Inflammatory macrophage treated with lipopolysaccharide for 1 hour (primary cell): ENCODE measurements around the gene PGAP3.

Experiments
- DNase-seq, 2 donors: peaks; one replicate each; pipeline ENCODE4 v3.0.0-alpha.2; 2020 to 2022

PGAP3 gene

DNA sequence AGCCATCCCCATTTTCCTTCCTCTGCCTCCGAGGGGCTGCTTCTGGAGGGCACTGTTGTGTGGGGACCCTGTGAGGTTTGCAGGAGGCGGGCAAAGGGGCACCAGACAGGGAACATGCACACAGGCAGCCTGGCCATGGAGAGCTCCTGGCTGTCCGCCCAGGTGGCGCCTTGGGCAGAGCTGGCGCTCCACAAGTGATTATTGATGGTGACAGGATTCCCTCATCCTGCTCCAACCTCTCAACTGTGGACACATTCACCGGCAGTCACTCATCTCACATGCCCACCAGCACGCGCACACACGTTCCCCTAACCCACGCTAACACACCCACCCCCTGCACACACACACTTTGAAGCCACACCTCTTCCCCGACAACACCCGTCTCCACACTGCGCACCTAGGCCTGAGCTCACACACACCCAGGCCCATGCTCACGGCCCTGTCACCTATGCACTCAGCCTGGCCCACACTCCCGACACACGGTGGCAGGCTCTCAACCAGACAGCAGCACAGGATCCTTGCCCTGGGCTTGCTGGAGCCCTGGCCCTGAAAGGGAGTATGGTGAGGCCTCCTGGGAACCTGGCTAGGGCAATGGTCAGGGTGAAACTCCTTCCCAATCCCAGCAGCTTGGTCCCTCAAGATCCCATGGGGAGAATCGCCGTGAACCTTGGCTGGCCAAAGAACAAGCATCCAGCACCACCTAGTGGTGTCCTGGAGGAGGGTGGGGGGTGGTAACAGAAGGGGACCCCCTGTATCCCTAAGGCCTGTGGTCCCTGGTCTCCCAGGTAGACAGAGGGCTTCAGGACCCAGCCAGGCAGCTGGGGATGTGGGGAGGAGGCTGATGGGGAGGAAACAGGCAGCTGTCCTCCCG is 16.0 kb downstream of the PGAP3 start:
- peak in 1 of 2 donors; percentile 16 for DNase-seq

DNA sequence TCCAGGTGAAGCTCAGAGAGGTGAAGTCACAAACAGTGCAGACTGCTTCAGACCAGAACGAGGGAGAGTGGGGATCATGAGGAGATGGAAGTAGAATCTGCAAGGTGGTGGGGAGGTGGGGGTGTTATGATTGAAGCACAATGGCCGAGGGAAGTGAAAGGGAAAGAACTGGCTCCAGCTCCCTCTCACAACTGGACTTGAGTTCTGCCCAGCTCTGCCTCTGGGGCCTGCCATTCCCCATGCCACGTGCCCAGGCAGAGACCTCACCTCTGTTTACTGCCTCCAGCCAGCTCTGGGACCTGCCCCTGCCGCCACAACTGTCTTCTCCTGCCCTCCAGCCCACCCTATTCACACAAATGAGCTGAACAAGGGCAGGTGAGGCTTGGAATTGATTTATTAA is 17.1 kb downstream of the PGAP3 start:
- DNase-seq, result no peak

- no peak for DNase-seq
These were observed 17.7 kb downstream of the PGAP3 start for GRCh38 chr17:39669897-39670735.

- peak; percentile 13 to 58 for DNase-seq
These were observed 19.6 kb downstream of the PGAP3 start, which contains the start of gene PNMT for GRCh38 chr17:39667945-39668924. Gene PNMT, plus strand, starts transcription at chr17:39668453. Its CDS starts 23 bp downstream, at chr17:39668476.

DNA sequence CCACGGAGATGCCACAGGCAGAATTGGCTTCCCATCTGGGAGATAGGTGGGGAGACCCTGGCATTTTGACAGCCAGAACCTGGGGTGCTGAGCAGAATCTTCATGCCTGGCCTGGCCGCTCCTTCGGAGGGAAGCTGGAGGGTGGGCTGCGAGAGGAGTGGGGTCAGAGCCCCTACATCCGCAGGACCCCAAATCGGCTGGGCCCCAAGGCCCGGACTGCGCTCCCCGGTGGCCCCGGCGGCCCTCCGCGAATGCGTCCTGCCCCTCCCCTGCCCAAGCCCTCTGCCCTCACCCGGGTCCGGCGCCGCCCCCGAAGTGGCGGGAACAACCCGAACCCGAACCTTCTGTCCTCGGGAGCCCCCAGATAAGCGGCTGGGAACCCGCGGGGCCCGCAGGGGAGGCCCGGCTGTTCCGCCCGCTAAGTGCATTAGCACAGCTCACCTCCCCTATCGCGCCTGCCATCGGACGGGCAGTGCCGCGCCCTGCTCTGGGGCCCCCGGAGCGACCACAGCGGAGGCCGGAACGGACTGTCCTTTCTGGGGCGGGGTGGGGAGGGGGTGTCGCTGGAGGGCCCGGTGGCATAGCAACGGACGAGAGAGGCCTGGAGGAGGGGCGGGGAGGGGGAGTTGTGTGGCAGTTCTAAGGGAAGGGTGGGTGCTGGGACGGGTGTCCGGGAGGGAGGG is 20.5 kb downstream of the PGAP3 start:
- no peak for DNase-seq

- DNase-seq, result no peak
These were observed 21.1 kb downstream of the PGAP3 start for GRCh38 chr17:39666601-39667261.

DNA sequence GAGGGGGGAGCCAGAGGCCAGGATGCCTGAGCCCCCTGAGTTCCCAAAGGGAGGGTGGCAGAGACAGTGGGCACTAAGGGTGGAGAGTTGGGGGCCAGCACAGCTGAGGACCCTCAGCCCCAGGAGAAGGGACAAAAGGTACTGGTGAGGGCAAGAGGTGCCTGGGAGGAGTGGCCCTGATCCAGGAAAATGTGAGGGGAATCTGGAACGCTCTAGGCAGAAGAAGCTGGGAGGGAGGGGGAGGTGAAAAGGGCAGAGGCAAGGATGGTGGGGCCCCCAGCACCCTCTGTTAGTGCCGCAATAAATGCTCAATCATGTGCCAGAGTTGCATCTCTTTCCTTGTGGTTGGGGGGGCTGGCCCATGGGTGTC is 21.6 kb downstream of the PGAP3 start:
- DNase-seq, result no peak

DNA sequence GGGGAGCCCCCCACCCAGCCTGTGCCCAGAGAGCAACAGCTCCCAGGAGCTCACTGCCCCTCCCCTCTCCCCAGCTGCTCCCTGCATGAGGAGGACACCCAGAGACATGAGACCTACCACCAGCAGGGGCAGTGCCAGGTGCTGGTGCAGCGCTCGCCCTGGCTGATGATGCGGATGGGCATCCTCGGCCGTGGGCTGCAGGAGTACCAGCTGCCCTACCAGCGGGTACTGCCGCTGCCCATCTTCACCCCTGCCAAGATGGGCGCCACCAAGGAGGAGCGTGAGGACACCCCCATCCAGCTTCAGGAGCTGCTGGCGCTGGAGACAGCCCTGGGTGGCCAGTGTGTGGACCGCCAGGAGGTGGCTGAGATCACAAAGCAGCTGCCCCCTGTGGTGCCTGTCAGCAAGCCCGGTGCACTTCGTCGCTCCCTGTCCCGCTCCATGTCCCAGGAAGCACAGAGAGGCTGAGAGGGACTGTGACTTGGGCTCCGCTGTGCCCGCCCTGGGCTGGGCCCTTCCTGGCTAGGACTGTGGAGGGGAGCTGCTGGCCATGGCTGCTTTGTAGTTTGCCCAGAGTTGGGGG is 22.1 kb downstream of the PGAP3 start:
- DNase-seq, result no peak

- no peak for DNase-seq
These were observed 23.0 kb downstream of the PGAP3 start, which contains the start of gene TCAP for GRCh38 chr17:39664581-39665561. Gene TCAP, plus strand, starts transcription at chr17:39665349. Its CDS starts 11 bp downstream, at chr17:39665360.

DNA sequence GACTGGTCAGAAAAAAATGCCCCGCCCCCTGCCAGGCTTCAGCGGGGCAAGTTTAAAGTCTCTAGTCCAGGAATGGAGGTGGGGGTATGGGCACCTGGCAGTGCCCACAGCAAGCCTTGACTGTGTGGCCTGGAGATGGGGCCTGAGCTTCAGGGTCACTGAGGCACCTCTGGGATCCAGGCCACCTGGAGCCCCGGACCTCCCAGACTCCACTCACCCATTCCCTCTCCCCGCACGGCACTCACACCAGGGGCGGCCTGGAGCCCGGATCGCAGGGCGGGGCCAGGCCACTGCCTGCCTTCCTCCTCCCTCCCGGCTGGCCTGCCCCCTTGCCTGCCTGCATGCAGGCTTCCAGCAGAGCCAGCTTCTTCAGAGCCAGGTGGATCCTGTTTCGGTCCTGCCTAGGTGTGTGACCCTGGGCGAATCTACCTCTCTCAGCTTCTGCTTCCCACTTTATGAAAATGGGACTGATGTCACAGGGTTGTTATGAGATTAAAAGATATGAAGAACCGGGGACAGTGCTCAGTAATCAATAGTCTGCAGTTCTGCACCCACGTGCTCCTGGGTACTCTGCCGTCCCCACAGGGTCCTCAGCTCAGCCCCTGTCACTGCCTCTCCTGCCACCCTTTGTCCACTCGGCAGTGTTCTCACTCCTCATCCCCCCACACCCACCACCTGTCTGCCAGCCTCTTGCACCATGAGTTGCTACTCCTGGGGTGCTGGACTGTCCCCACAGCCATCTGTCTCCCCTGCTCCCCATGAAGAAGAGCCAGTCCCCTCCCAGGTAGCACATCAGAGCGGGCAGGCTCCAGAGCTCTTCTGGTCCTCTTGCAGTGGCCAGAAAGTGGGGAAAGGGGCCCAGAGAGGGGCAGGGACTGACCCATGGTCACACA is 23.9 kb downstream of the PGAP3 start:
- no peak for DNase-seq

- DNase-seq, result no peak
These were observed 24.5 kb downstream of the PGAP3 start for GRCh38 chr17:39663340-39663687.

- DNase-seq, result no peak
These were observed 25.1 kb downstream of the PGAP3 start for GRCh38 chr17:39662551-39663339.

GRCh38 chr17:39661744-39662541 is 25.9 kb downstream of the PGAP3 start:
- no peak for DNase-seq

- DNase-seq, result no peak
These were observed 27.2 kb downstream of the PGAP3 start for GRCh38 chr17:39660397-39661385.

- DNase-seq, result no peak
These were observed 27.9 kb downstream of the PGAP3 start for GRCh38 chr17:39660011-39660360.
